K562 (cell line): ENCODE measurements around the gene PHYKPL. TPM values are rescaled to one million over a fixed set of nuclear protein-coding genes. Genes with fewer than 3 reads are reported as not detected.

Source experiments
- ATAC-seq: fragments of 200-7000 bp; cut with Tn5 transposase; 3 replicates; pipeline ENCODE4 v1.9.1; 2020; ENCODE audit warnings: moderate library complexity
- BruUV-seq: library from RNA; stranded (reverse); fragments of 400-500 nt; replicated peaks from 2 replicates; lab custom pipeline; 2021; lab: Mats Ljungman, UMichigan
- CTCF ChIA-PET: fragments of 300-600 bp; formaldehyde crosslinking; extraction: SDS; loops from one replicate; lab custom pipeline; 2021; ENCODE audit warnings: low intra/inter-chr PET ratio; lab: Yijun Ruan, JAX
- POLR2A ChIA-PET: fragments of 300-600, 350-650 bp; sonication (Branson Sonifier 250); formaldehyde crosslinking; extraction: SDS; loops from one replicate; lab custom pipeline; 2021; ENCODE audit warnings: antibody characterized with exemption, inconsistent platforms; lab: Yijun Ruan, JAX
- DNase-seq, 4 experiments: peaks; one replicate each; pipeline versions ENCODE4 v3.0.0 to v3.0.0-alpha.2; 2011 to 2018; ENCODE audit warnings: low spot score in 3 of 4, mixed read lengths in 3 of 4; ENCODE audit errors: extremely low read depth in 1 of 4
- FAIRE-seq: peaks from 2 replicates; lab custom pipeline; 2011; peaks lifted over from hg19 to GRCh38; lab: Jason Lieb, UNC
- H2AFZ ChIP-seq: 2 replicates; pipeline ENCODE4 v1.6.0; 2011; ENCODE audit warnings: low read depth, low read length, control low read depth, inconsistent platforms
- H3K27ac ChIP-seq: fragments of 200-600 bp; 3 replicates; pipeline ENCODE4 v1.8.0; 2011; ENCODE audit warnings: low read depth, mild to moderate bottlenecking, control low read depth, inconsistent platforms, low read length, moderate library complexity, mixed read lengths; ENCODE audit errors: extremely low read depth
- H3K27me3 ChIP-seq, 2 experiments: fragments of 300-600 bp in 1 of 2; 2 replicates in 1 of 2; 3 replicates in 1 of 2; pipeline versions ENCODE4 v1.6.0 to v1.8.0; 2011; ENCODE audit warnings: inconsistent platforms in 2 of 2, low read length in 2 of 2, mild to moderate bottlenecking in 1 of 2, mixed read lengths in 1 of 2, moderate library complexity in 1 of 2; ENCODE audit not compliant: control insufficient read depth in 2 of 2, insufficient read depth in 2 of 2
- H3K36me3 ChIP-seq: fragments of 300-600 bp; 3 replicates; pipeline ENCODE4 v1.8.0; 2011; ENCODE audit warnings: mild to moderate bottlenecking, low read length, inconsistent platforms; ENCODE audit not compliant: control insufficient read depth, insufficient read depth
- H3K4me1 ChIP-seq, 2 experiments: fragments of 200-600 bp in 1 of 2; replicated peaks in 1 of 2; 2 replicates in 1 of 2; 3 replicates in 1 of 2; pipeline versions ENCODE4 v1.5.1 to v1.8.0; 2011; ENCODE audit warnings: inconsistent platforms in 2 of 2, low read length in 2 of 2, mild to moderate bottlenecking in 1 of 2, mixed read lengths in 1 of 2, moderate library complexity in 1 of 2; ENCODE audit not compliant: control insufficient read depth in 2 of 2, insufficient read depth in 2 of 2
- H3K4me2 ChIP-seq: 2 replicates; pipeline ENCODE4 v1.6.1; 2011; ENCODE audit warnings: low read length, control low read depth, inconsistent platforms, mixed read lengths; ENCODE audit not compliant: insufficient read depth
- H3K4me3 ChIP-seq: fragments of 200-600 bp; sonication (generic), shearing (Covaris generic); 2 replicates; pipeline ENCODE4 v1.5.1; 2016; ENCODE audit warnings: control low read depth, inconsistent platforms
- H3K79me2 ChIP-seq: fragments of 200-600 bp; 3 replicates; pipeline ENCODE4 v1.8.0; 2011; ENCODE audit warnings: low read length, inconsistent platforms; ENCODE audit not compliant: control insufficient read depth, insufficient read depth
- H3K9ac ChIP-seq, 2 experiments: 2 replicates each; pipeline versions ENCODE4 v1.6.0 to v1.6.1; 2011; ENCODE audit warnings: low read depth in 2 of 2, low read length in 2 of 2, control low read depth in 1 of 2, inconsistent platforms in 1 of 2, mild to moderate bottlenecking in 1 of 2, mixed read lengths in 1 of 2; ENCODE audit not compliant: insufficient read depth in 1 of 2
- H3K9me1 ChIP-seq: one replicate; pipeline ENCODE4 v1.6.0; 2011; ENCODE audit warnings: inconsistent platforms, mild to moderate bottlenecking, low read length, moderate library complexity; ENCODE audit not compliant: control insufficient read depth, insufficient read depth
- H3K9me3 ChIP-seq: replicated peaks from 2 replicates; pipeline ENCODE4 v1.5.1; 2011; ENCODE audit warnings: low read depth, low read length, inconsistent platforms; ENCODE audit not compliant: control insufficient read depth, insufficient read depth
- H4K20me1 ChIP-seq: replicated peaks from 2 replicates; pipeline ENCODE4 v1.6.1; 2011; ENCODE audit warnings: low read length, inconsistent platforms, mixed read lengths; ENCODE audit not compliant: control insufficient read depth, insufficient read depth
- KLF1 ChIP-seq: fragments of 450-650 bp; IDR thresholded peaks from 2 replicates; pipeline ENCODE4 v1.6.1; 2016; ENCODE audit warnings: missing genetic modification characterization, missing compliant biosample characterization
- RB1 ChIP-seq: fragments of 450-650 bp; IDR thresholded peaks from 2 replicates; pipeline ENCODE4 v1.6.1; 2017; ENCODE audit warnings: low read depth, mild to moderate bottlenecking
- TAF9B ChIP-seq: fragments of 450-650 bp; IDR thresholded peaks from 2 replicates; pipeline ENCODE4 v1.6.1; 2018; ENCODE audit warnings: mild to moderate bottlenecking; ENCODE audit not compliant: partially characterized antibody
- TRIM28 ChIP-seq: fragments of 450-650 bp; IDR thresholded peaks from 2 replicates; pipeline ENCODE4 v1.6.1; 2017
- ZNF41 ChIP-seq: fragments of 250-450 bp; sonication (Bioruptor Pico); conservative IDR thresholded peaks from 2 replicates; pipeline ENCODE4 v1.4.0; 2020; ENCODE audit warnings: mild to moderate bottlenecking
- WGBS: fragments of 100-300 bp; shearing (Covaris generic); methylation state at CpG from one replicate; pipeline ENCODE4 v1.1.6; 2016; ENCODE audit warnings: low coverage, mixed read lengths; ENCODE audit not compliant: insufficient coverage; ENCODE audit errors: missing lambda C conversion rate; 5-methylcytosine and 5-hydroxymethylcytosine counted together
- in situ Hi-C: fragments of 300-500 bp; cut with MboI; formaldehyde crosslinking; loops from 4 replicates; pipeline ENCODE4 v1.15.0; 2018; ENCODE audit warnings: inconsistent platforms, mixed read lengths
- intact Hi-C: fragments of 100-400 bp; cut with micrococcal nuclease; formaldehyde crosslinking; loops from 2 replicates; pipeline ENCODE4 v1.14.2; 2022
- polyA plus RNA-seq, 8 experiments: library from polyadenylated mRNA; depleted of rRNA in 4 of 8; stranded (reverse) in 5 of 8; unstranded in 3 of 8; fragments of >200 nt; fragmentation: Nextera tagmentation in 2 of 8; fragmentation: Illumina TruSeq in 1 of 8; extraction: Ambion mirVana in 2 of 8; extraction: Trizol in 1 of 8; gene quantifications; 2 replicates each; pipeline versions ENCODE4 v1.2.1 to v1.2.3, GENCODE V29; 2011 to 2014; ENCODE audit warnings: inconsistent platforms in 1 of 8, missing spikeins in 1 of 8
- total RNA-seq, 7 experiments: library from RNA; depleted of rRNA in 6 of 7; stranded (reverse); fragments of >200 nt in 6 of 7; fragmentation: Illumina TruSeq in 2 of 7; extraction: Trizol in 2 of 7; gene quantifications; 2 replicates each; pipeline versions ENCODE4 v1.2.1 to v1.2.3, GENCODE V29; 2011 to 2021; ENCODE audit warnings: low replicate concordance in 1 of 7
- TF ChIP-seq, protein P1 (sequence below), 2 experiments: fragments of 450-650 bp; formaldehyde crosslinking in 1 of 2; IDR thresholded peaks; 2 replicates each; pipeline versions ENCODE4 v1.4.0 to v1.6.1; 2014 to 2020; ENCODE audit warnings: mild to moderate bottlenecking in 2 of 2, borderline replicate concordance in 1 of 2, low read depth in 1 of 2
- TF ChIP-seq, protein P2 (sequence below): sonication (generic); formaldehyde crosslinking; IDR thresholded peaks from 2 replicates; pipeline ENCODE4 v1.8.0; 2023; ENCODE audit warnings: mild to moderate bottlenecking, missing genetic modification reagents

PHYKPL gene
- total and polyA plus RNA-seq, 9 of the 15 experiments (the other 6 are each of a cell fraction or from before 2014, with no cell fraction given) = 4.7 to 34.7 (median 18.6) TPM

DNA sequence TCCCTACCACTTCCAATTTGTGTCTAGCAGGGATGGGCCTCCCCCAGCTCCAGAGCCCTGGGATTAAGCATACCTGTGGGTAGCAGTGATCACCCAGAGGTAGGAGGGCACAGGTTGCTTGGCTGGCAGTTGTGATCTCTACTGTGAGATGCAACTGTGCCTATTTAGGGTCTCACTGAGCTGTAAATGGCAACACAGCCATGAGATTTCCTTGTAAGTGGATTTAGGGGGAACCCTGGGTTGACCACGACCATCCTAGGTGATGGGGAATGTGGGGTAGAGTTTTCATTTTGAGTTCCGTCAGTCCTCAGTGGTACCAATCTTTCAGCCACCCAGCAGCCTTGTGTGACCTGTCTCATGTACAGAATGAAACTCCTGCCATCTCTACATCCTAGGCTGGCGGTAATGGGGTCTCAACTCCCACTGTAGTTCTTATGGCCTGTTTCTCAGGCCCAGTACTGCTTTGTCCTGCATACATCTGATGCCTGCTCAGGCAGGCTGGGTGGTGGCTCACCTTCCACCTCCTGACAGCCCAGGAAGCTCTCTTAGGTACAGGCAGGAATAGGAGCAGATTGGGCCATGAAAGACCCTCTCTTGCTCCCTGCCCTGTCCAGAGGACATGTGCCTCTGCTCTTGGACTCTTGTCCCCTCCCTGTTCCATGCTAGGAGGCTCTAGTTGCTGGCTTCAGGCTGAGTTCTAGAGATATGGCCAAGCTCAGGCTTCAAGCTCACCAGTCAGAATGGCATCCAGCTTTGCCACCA lies 20.2 kb downstream of the PHYKPL start:
- WGBS = 83% methylated on average over 3 of the region's 3 CpGs
- FAIRE-seq (no peak), DNase-seq (no peak), ATAC-seq (peak; percentile 15)
- intact Hi-C loops (no loop called here), in situ Hi-C loops (no loop called here)
- no TSS peak for BruUV-seq
- Histone ChIP-seq H3K36me3 (peaks cover 99% of the 10 kb centered on the region), H3K9ac (peak overlapping the region in 1 of 2 experiments; percentile 18; a peak in 1 of 4 replicates), H3K9me3 (no peaks in the 10 kb centered on the region), H3K27ac (peak overlapping the region; percentile 36; the same call in 2 of the 3 replicates), H3K27me3 (no peaks in the 10 kb centered on the region), H3K4me2 (no peak overlapping the region), H3K4me3 (no peak overlapping the region), H2AFZ (no peak overlapping the region), H3K79me2 (peaks cover 25% of the 10 kb centered on the region), H4K20me1 (peaks cover 54% of the 10 kb centered on the region), H3K9me1 (peaks cover 4% of the 10 kb centered on the region), H3K4me1 (peaks cover 7 to 21% of the 10 kb centered on the region in 2 experiments; a peak in 4 of 5 replicates)
- CTCF ChIA-PET = no interaction called here
- POLR2A ChIA-PET = interaction anchor here (0.6 to 12.7 kb wide), 11 partner anchors 8 to 1211 kb away, joined by 3 to 162 read pairs (median 4); partner anchors contain the start of genes HNRNPAB and PHYKPL
- no peak for TF ChIP-seq ZNF41
- TF ChIP-seq, protein P1, sequence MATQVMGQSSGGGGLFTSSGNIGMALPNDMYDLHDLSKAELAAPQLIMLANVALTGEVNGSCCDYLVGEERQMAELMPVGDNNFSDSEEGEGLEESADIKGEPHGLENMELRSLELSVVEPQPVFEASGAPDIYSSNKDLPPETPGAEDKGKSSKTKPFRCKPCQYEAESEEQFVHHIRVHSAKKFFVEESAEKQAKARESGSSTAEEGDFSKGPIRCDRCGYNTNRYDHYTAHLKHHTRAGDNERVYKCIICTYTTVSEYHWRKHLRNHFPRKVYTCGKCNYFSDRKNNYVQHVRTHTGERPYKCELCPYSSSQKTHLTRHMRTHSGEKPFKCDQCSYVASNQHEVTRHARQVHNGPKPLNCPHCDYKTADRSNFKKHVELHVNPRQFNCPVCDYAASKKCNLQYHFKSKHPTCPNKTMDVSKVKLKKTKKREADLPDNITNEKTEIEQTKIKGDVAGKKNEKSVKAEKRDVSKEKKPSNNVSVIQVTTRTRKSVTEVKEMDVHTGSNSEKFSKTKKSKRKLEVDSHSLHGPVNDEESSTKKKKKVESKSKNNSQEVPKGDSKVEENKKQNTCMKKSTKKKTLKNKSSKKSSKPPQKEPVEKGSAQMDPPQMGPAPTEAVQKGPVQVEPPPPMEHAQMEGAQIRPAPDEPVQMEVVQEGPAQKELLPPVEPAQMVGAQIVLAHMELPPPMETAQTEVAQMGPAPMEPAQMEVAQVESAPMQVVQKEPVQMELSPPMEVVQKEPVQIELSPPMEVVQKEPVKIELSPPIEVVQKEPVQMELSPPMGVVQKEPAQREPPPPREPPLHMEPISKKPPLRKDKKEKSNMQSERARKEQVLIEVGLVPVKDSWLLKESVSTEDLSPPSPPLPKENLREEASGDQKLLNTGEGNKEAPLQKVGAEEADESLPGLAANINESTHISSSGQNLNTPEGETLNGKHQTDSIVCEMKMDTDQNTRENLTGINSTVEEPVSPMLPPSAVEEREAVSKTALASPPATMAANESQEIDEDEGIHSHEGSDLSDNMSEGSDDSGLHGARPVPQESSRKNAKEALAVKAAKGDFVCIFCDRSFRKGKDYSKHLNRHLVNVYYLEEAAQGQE (IDR thresholded peaks at IDR 0.05; ENCODE audit: borderline replicate concordance) = no peak
- TF ChIP-seq, protein P1 (CRISPR knock-in tag; IDR thresholded peaks at IDR 0.05; ENCODE audit: low read depth) = no peak
- TF ChIP-seq KLF1 (tag) = no peak
- no peak for TF ChIP-seq TAF9B
- no peak for TF ChIP-seq TRIM28
- TF ChIP-seq, protein P2, sequence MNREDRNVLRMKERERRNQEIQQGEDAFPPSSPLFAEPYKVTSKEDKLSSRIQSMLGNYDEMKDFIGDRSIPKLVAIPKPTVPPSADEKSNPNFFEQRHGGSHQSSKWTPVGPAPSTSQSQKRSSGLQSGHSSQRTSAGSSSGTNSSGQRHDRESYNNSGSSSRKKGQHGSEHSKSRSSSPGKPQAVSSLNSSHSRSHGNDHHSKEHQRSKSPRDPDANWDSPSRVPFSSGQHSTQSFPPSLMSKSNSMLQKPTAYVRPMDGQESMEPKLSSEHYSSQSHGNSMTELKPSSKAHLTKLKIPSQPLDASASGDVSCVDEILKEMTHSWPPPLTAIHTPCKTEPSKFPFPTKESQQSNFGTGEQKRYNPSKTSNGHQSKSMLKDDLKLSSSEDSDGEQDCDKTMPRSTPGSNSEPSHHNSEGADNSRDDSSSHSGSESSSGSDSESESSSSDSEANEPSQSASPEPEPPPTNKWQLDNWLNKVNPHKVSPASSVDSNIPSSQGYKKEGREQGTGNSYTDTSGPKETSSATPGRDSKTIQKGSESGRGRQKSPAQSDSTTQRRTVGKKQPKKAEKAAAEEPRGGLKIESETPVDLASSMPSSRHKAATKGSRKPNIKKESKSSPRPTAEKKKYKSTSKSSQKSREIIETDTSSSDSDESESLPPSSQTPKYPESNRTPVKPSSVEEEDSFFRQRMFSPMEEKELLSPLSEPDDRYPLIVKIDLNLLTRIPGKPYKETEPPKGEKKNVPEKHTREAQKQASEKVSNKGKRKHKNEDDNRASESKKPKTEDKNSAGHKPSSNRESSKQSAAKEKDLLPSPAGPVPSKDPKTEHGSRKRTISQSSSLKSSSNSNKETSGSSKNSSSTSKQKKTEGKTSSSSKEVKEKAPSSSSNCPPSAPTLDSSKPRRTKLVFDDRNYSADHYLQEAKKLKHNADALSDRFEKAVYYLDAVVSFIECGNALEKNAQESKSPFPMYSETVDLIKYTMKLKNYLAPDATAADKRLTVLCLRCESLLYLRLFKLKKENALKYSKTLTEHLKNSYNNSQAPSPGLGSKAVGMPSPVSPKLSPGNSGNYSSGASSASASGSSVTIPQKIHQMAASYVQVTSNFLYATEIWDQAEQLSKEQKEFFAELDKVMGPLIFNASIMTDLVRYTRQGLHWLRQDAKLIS (CRISPR knock-in tag) = no peak
- no peak for TF ChIP-seq RB1
